GM12874 (cell line): Measurements from ENCODE around the gene NUAK2.

Experiments
- CTCF ChIP-seq: IDR thresholded peaks from 2 replicates; pipeline ENCODE4 v1.5.1; 2011; ENCODE audit warnings: low read depth, mild to moderate bottlenecking, control low read depth, low read length, moderate library complexity; ENCODE audit not compliant: insufficient read depth

The NUAK2 gene

GRCh38 chr1:205286335-205286950 lies 35.1 kb downstream of the NUAK2 start:
- TF ChIP-seq CTCF, result no peak

DNA sequence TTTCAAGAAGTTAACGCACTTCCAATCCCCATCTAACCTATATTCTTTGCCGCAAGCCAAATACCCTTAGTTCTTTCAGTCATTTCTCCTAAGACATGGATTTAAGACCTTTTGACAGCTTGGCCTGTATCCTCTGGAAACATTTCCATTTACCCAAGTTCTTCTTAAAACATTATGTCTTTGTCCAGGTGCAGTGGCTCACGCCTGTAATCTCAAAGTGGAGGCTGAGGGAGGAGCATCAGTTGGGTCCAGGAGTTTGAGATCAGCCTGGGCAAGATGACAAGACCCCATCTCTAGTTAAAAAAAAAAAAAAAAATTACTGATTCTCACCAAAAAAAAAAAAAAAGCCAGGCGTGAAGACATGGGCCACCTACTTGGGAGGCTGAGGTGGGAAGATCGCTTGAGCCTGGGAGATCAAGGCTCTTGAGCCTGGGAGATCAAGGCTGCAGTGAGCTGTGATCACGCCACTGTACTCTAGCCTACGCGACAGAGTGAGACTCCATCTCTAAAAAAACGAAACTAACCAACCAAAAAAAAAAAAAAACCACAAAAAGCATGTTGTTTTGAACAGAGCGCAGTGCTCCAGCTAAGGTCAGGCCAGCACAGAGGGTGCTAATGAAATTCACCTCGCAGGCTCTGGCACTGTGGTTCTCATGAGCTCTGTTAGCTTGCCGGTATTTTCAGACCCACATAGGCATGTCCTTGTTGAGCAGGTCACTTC lies 36.0 kb downstream of the NUAK2 start:
- no peak for TF ChIP-seq CTCF

- no peak for TF ChIP-seq CTCF
Measured at GRCh38 chr1:205284420-205285144, 37.0 kb downstream of the NUAK2 start.

- no peak for TF ChIP-seq CTCF
Measured at GRCh38 chr1:205283270-205284147, 38.0 kb downstream of the NUAK2 start.

DNA sequence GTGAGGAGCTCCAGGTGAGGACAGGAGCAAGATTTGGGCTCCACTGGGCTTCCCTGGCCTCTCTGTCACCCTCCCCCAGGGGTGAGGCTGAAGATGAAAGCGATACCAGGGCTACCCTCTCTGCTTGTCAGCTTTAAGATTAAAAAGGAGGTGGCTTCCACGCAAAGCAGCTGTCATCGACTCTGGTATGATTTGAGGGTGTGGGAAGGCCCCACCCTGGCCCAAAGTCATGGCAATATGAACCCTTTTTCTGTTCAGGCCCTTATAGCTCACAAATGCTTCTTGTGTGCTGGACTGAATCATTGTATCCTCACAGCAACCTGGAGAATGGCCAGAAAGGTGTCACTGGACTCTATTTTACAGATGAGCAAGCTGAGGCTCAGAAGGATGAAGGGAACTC lies 41.6 kb downstream of the NUAK2 start:
- no peak for TF ChIP-seq CTCF

- no peak for TF ChIP-seq CTCF
Measured at GRCh38 chr1:205276689-205277065, 44.9 kb downstream of the NUAK2 start.
